ENCODE measurements around the gene RBM15. TPM values are rescaled to one million over a fixed set of nuclear protein-coding genes. Genes with fewer than 3 reads are reported as not detected.
A peak's percentile ranks its signal among the peaks of the same experiment; 100 is the strongest.

The RBM15 gene
- total and polyA plus RNA-seq, 2 experiments from 2014 or later: 20.8 to 84.0 TPM

DNA sequence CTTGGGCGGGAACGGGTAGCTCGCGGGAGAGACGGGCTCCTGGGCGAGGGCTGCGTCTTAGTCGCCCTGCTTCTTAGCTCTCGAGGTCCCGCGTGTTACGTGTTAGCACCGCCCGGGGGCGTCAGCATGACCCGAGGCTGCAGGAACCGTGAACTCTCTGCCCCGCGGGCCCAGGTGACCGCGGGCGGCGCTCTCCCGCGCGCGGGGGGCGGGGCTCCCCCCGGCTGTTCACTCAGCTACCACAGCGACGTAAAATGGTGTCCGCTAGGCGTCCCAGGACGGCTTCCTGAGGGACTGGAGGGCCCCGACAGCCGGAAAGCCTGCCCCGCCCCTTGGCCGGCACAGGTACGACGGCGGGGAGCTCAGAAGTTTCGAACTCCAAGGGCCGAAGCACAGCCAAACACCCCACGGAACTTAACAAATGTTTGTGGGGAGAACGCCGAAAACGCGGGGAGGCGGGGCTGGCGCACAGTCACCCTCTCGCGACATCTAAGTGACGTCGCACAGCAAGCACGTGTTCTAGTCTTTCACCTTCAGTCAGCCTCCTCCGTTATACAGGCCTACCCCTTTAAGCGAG lies 780 bp upstream of the RBM15 start:
- Histone ChIP-seq H3K27ac (ENCODE audit: low read depth) (peak overlapping the region; percentile 87), H3K36me3 (ENCODE audit: insufficient read depth) (no peaks in the 10 kb centered on the region; the same call in 1 of the 2 replicates), H2AFZ (peak overlapping the region; percentile 92; the same call in 1 of the 2 replicates), H3F3A (replicated peaks; ENCODE audit: low read depth) (no peaks in the 10 kb centered on the region), H3K4me2 (peak overlapping the region; percentile 83), H4K20me1 (replicated peaks; ENCODE audit: insufficient read depth) (peaks cover 32% of the 10 kb centered on the region), H3K79me2 (replicated peaks; ENCODE audit: insufficient read depth) (peaks cover 46% of the 10 kb centered on the region), H3K9me2 (ENCODE audit: insufficient read depth) (no peaks in the 10 kb centered on the region), H3K4me3 (peak overlapping the region; percentile 88), H3K27me3 (ENCODE audit: insufficient read depth) (no peaks in the 10 kb centered on the region), H3K4me1 (ENCODE audit: insufficient read depth) (peaks cover 28% of the 10 kb centered on the region)
- Mint-ChIP-seq H3K9me3 (peaks cover 5% of the 10 kb centered on the region; the same call in 2 of the 3 replicates), H3K4me3 (no peak overlapping the region; the same call in 2 of the 3 replicates), H3K4me1 (peaks cover 35% of the 10 kb centered on the region), H3K36me3 (ENCODE audit: low read depth) (peaks cover 42% of the 10 kb centered on the region), H3K27ac (peak overlapping the region; percentile 98), H3K27me3 (ENCODE audit: insufficient read depth, low read depth, poor library complexity) (peaks cover 10% of the 10 kb centered on the region)
- DNase-seq (ENCODE audit: low spot score) (peak; percentile 86), ATAC-seq (peak; percentile 75)
- TF ChIP-seq CTCF (conservative IDR thresholded peaks at IDR 0.05; ENCODE audit: low read depth in 2 of 2) (peak; percentile 39 to 41), ZNF331 (CRISPR knock-in tag; IDR thresholded peaks at IDR 0.05; ENCODE audit: low read depth) (no peak), EZH2 (IDR thresholded peaks at IDR 0.05; ENCODE audit: low read depth, unreplicated experiment) (no peak), POLR2AphosphoS5 (IDR thresholded peaks at IDR 0.05; ENCODE audit: low read depth) (no peak; the same call in 1 of the 2 replicates), ZNF114 (CRISPR knock-in tag; IDR thresholded peaks at IDR 0.05) (no peak), CREB1 (CRISPR knock-in tag; IDR thresholded peaks at IDR 0.05; ENCODE audit: low read depth) (peak; percentile 91)

- Histone ChIP-seq H3K27ac (ENCODE audit: low read depth) (peak overlapping the region; percentile 35), H3K4me3 (peak overlapping the region; percentile 57), H3K9me2 (ENCODE audit: insufficient read depth) (no peaks in the 10 kb centered on the region), H3K27me3 (ENCODE audit: insufficient read depth) (no peaks in the 10 kb centered on the region), H3K4me1 (ENCODE audit: insufficient read depth) (peaks cover 40% of the 10 kb centered on the region), H4K20me1 (replicated peaks; ENCODE audit: insufficient read depth) (peaks cover 44% of the 10 kb centered on the region), H3K79me2 (replicated peaks; ENCODE audit: insufficient read depth) (peaks cover 58% of the 10 kb centered on the region), H3K36me3 (ENCODE audit: insufficient read depth) (no peaks in the 10 kb centered on the region; the same call in 1 of the 2 replicates), H2AFZ (no peak overlapping the region), H3K4me2 (peak overlapping the region; percentile 89), H3F3A (replicated peaks; ENCODE audit: low read depth) (no peaks in the 10 kb centered on the region)
- TF ChIP-seq POLR2AphosphoS5 (IDR thresholded peaks at IDR 0.05; ENCODE audit: low read depth) (peak; percentile 86), CREB1 (CRISPR knock-in tag; IDR thresholded peaks at IDR 0.05; ENCODE audit: low read depth) (no peak)
- ATAC-seq (peak; percentile 2), DNase-seq (ENCODE audit: low spot score) (peak; percentile 76)
- Mint-ChIP-seq H3K4me3 (no peak overlapping the region), H3K27ac (no peak overlapping the region), H3K36me3 (ENCODE audit: low read depth) (peaks cover 51% of the 10 kb centered on the region), H3K27me3 (ENCODE audit: insufficient read depth, low read depth, poor library complexity) (peaks cover 10% of the 10 kb centered on the region), H3K4me1 (peaks cover 47% of the 10 kb centered on the region), H3K9me3 (peaks cover 5% of the 10 kb centered on the region; the same call in 2 of the 3 replicates)
These were observed 430 bp downstream of the RBM15 start for GRCh38 chr1:110339407-110340206.
